CD14-positive monocyte (primary cell): ENCODE results near the gene CALML3. TPM values are rescaled to one million over a fixed set of nuclear protein-coding genes. Genes with fewer than 3 reads are reported as not detected.

ENCODE experiments used
- DNase-seq, 3 donors: peaks; one replicate each; pipeline ENCODE4 v3.0.0-alpha.2; 2011 to 2022
- H2AFZ ChIP-seq: 2 replicates; pipeline ENCODE4 v1.6.0; 2012; ENCODE audit warnings: mild to moderate bottlenecking, low read depth, low read length, inconsistent platforms; ENCODE audit not compliant: insufficient read depth, poor library complexity, severe bottlenecking
- H3K27ac ChIP-seq, 2 donors: 1 replicate in 1 of 2; 2 replicates in 1 of 2; pipeline ENCODE4 v1.5.1; 2012 to 2013; ENCODE audit warnings: low read length in 2 of 2, control low read depth in 1 of 2, inconsistent platforms in 1 of 2, low read depth in 1 of 2, mild to moderate bottlenecking in 1 of 2
- H3K27me3 ChIP-seq, 2 donors: one replicate each; pipeline versions ENCODE4 v1.6.0 to v1.6.1; 2011 to 2013; ENCODE audit warnings: low read length in 2 of 2; ENCODE audit not compliant: control insufficient read depth in 2 of 2, insufficient read depth in 2 of 2
- H3K36me3 ChIP-seq, 2 donors: replicated peaks in 1 of 2; 1 replicate in 1 of 2; 2 replicates in 1 of 2; pipeline versions ENCODE4 v1.5.1 to v1.6.1; 2012 to 2013; ENCODE audit warnings: low read length in 2 of 2, control low read depth in 1 of 2, inconsistent platforms in 1 of 2, mild to moderate bottlenecking in 1 of 2; ENCODE audit not compliant: insufficient read depth in 2 of 2, control insufficient read depth in 1 of 2
- H3K4me1 ChIP-seq, 2 donors: 1 replicate in 1 of 2; 2 replicates in 1 of 2; pipeline versions ENCODE4 v1.5.1 to v1.6.1; 2012 to 2013; ENCODE audit warnings: low read length in 2 of 2, control low read depth in 1 of 2, inconsistent platforms in 1 of 2, mild to moderate bottlenecking in 1 of 2, moderate library complexity in 1 of 2; ENCODE audit not compliant: insufficient read depth in 2 of 2, control insufficient read depth in 1 of 2
- H3K4me2 ChIP-seq: replicated peaks from 2 replicates; pipeline ENCODE3; 2012; ENCODE audit warnings: low read length, moderate library complexity, mild to moderate bottlenecking; ENCODE audit not compliant: poor library complexity, severe bottlenecking; ENCODE audit errors: extremely low read depth
- H3K4me3 ChIP-seq, 3 experiments: fragments of 200-600 bp in 1 of 3; sonication (generic) in 1 of 3; replicated peaks in 1 of 3; 1 replicate in 2 of 3; 2 replicates in 1 of 3; pipeline ENCODE4 v1.5.1; 2011 to 2013; ENCODE audit warnings: low read length in 3 of 3, mild to moderate bottlenecking in 3 of 3, control low read depth in 2 of 3, low read depth in 2 of 3, inconsistent platforms in 1 of 3, moderate library complexity in 1 of 3
- H3K79me2 ChIP-seq: 2 replicates; pipeline ENCODE4 v1.6.0; 2012; ENCODE audit warnings: mild to moderate bottlenecking, control low read depth, inconsistent platforms, low read length, moderate library complexity; ENCODE audit not compliant: insufficient read depth
- H3K9ac ChIP-seq: 2 replicates; pipeline ENCODE4 v1.6.0; 2017; ENCODE audit warnings: low read length, mild to moderate bottlenecking; ENCODE audit not compliant: insufficient read depth, poor library complexity, severe bottlenecking
- H3K9me3 ChIP-seq, 2 donors: replicated peaks in 1 of 2; 1 replicate in 1 of 2; 2 replicates in 1 of 2; pipeline versions ENCODE4 v1.5.1 to v1.6.1; 2012 to 2013; ENCODE audit warnings: low read length in 2 of 2, control low read depth in 1 of 2; ENCODE audit not compliant: control insufficient read depth in 1 of 2, insufficient read depth in 1 of 2
- H4K20me1 ChIP-seq: 2 replicates; pipeline ENCODE4 v1.6.0; 2012; ENCODE audit warnings: mild to moderate bottlenecking, low read length, control low read depth, moderate library complexity; ENCODE audit not compliant: insufficient read depth
- H3K27ac Mint-ChIP-seq, 7 donors: one replicate each; pipeline ENCODE4 v1.8.0; 2020; ENCODE audit warnings: mild to moderate bottlenecking in 7 of 7, mixed read lengths in 7 of 7, moderate library complexity in 6 of 7, inconsistent platforms in 2 of 7
- H3K27me3 Mint-ChIP-seq, 3 donors: one replicate each; pipeline ENCODE4 v1.8.0; 2021 to 2022; ENCODE audit warnings: low read depth in 3 of 3, mild to moderate bottlenecking in 3 of 3, mixed read lengths in 3 of 3, moderate library complexity in 3 of 3, inconsistent platforms in 1 of 3
- H3K36me3 Mint-ChIP-seq, 2 donors: one replicate each; pipeline ENCODE4 v1.8.0; 2020; ENCODE audit warnings: mixed read lengths in 2 of 2, inconsistent platforms in 1 of 2, mild to moderate bottlenecking in 1 of 2
- H3K4me1 Mint-ChIP-seq: one replicate; pipeline ENCODE4 v1.8.0; 2020; ENCODE audit warnings: mild to moderate bottlenecking, mixed read lengths
- H3K4me3 Mint-ChIP-seq, 2 donors: one replicate each; pipeline ENCODE4 v1.8.0; 2020; ENCODE audit warnings: mild to moderate bottlenecking in 2 of 2, mixed read lengths in 2 of 2, moderate library complexity in 1 of 2
- H3K9me3 Mint-ChIP-seq, 7 donors: one replicate each; pipeline ENCODE4 v1.8.0; 2020 to 2022; ENCODE audit warnings: mixed read lengths in 7 of 7, mild to moderate bottlenecking in 6 of 7, moderate library complexity in 6 of 7, inconsistent platforms in 2 of 7
- CTCF ChIP-seq: fragments of 200-600 bp; IDR thresholded peaks from one replicate; pipeline ENCODE4 v1.8.0; 2022; ENCODE audit warnings: antibody characterized with exemption, mild to moderate bottlenecking
- WGBS: methylation state at CpG from one replicate; pipeline ENCODE4 v1.1.5; 2013; ENCODE audit warnings: missing lambda C conversion rate; ENCODE audit not compliant: insufficient coverage; 5-methylcytosine and 5-hydroxymethylcytosine counted together
- intact Hi-C, 2 donors: fragments of 100-400 bp; cut with micrococcal nuclease; formaldehyde crosslinking; loops; one replicate each; pipeline versions ENCODE4 v1.15.0 to v1.15.1; 2023
- polyA plus RNA-seq, 3 donors: library from polyadenylated mRNA; depleted of rRNA in 1 of 3; unstranded in 2 of 3; stranded (reverse) in 1 of 3; fragments of 300-500 nt in 2 of 3; fragments of >200 nt in 1 of 3; fragmentation: Illumina TruSeq in 2 of 3; gene quantifications; 1 replicate in 2 of 3; 2 replicates in 1 of 3; pipeline ENCODE4 v1.2.3, GENCODE V29; 2012 to 2021

The CALML3 gene
- polyA plus RNA-seq, 3 donors = not detected

GRCh38 chr10:5490032-5490431, 34.7 kb upstream of the CALML3 start:
- H3K4me2 ChIP-seq = no peak overlapping the region
- H3K9ac ChIP-seq = no peak overlapping the region
- H3K9me3 ChIP-seq = peaks cover 0 to 15% of the 10 kb centered on the region in 2 donors
- H3K4me3 Mint-ChIP-seq = no peak overlapping the region
- TF ChIP-seq CTCF = no peak
- no CpG with 5 or more reads among the region's 4 CpGs for WGBS
- no peaks in the 10 kb centered on the region for H3K4me1 ChIP-seq
- no peak overlapping the region for H2AFZ ChIP-seq
- H3K36me3 ChIP-seq = no peaks in the 10 kb centered on the region
- intact Hi-C loops = no loop called here
- no peaks in the 10 kb centered on the region for H3K27me3 ChIP-seq
- no peak overlapping the region for H3K4me3 ChIP-seq
- no peak overlapping the region for H3K27ac Mint-ChIP-seq
- no peaks in the 10 kb centered on the region for H3K36me3 Mint-ChIP-seq
- peaks cover 4 to 14% (median 9%) of the 10 kb centered on the region in 7 donors for H3K9me3 Mint-ChIP-seq
- no peak overlapping the region for H3K27ac ChIP-seq
- DNase-seq = no peak
- peaks cover 0 to 2% (median 1%) of the 10 kb centered on the region in 3 donors for H3K27me3 Mint-ChIP-seq
- H3K4me1 Mint-ChIP-seq = peaks cover 2% of the 10 kb centered on the region
- H3K79me2 ChIP-seq = no peaks in the 10 kb centered on the region
- H4K20me1 ChIP-seq = no peaks in the 10 kb centered on the region

DNA sequence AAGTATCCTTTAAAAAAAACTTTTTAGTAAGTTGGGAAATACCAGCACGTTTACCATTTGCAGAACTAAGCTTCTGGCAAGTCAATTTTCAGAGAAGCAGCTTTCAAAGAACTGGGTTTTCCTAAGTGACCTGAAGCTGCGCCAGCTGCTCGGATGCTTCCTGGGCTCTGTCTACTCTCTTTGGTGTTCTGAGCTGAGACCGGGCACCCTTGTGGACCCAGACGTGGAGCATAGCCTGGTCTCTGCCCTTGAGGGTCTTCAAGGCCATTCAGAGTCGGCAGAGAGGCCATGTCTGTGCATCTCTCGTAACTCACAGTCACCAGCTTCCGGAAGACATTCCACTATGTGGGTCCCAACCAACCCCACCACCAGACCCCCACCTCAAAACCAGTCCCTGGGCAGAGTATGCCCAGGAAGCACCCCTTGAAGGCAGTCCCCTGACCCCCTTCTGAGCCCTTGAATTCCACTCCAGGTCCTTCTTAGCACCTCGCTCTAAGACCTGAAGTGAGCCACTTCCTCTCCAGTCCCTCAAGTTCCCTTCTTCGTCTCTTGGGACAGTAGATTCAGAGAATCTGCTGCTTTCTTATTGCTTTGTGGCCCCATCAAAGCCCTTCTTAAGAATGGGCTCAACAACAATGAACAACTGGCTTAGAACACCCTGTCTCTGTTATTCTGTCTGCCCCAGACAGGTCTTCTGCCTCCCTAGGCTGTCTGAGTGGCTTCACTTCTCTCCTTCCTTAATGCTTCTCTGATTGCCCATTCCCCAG, 33.9 kb upstream of the CALML3 start:
- 77% methylated on average over 8 of the region's 10 CpGs for WGBS

More for the DNA sequence above, 33.9 kb upstream of the CALML3 start:
- H3K9me3 ChIP-seq = peaks cover 0 to 15% of the 10 kb centered on the region in 2 donors
- DNase-seq = no peak
- TF ChIP-seq CTCF = no peak
- intact Hi-C loops = no loop called here
- Mint-ChIP-seq H3K36me3 (no peaks in the 10 kb centered on the region), H3K27ac (no peak overlapping the region), H3K9me3 (peaks cover 4 to 14% (median 8%) of the 10 kb centered on the region in 7 donors), H3K4me3 (no peak overlapping the region), H3K27me3 (peaks cover 0 to 1% (median 0%) of the 10 kb centered on the region in 3 donors), H3K4me1 (peaks cover 2% of the 10 kb centered on the region)
- H3K27ac ChIP-seq = no peak overlapping the region
- H4K20me1 ChIP-seq = no peaks in the 10 kb centered on the region
- no peak overlapping the region for H3K4me3 ChIP-seq
- no peaks in the 10 kb centered on the region for H3K27me3 ChIP-seq
- H3K79me2 ChIP-seq = no peaks in the 10 kb centered on the region
- H3K4me1 ChIP-seq = no peaks in the 10 kb centered on the region
- no peak overlapping the region for H2AFZ ChIP-seq
- no peak overlapping the region for H3K4me2 ChIP-seq
- H3K36me3 ChIP-seq = no peaks in the 10 kb centered on the region
- H3K9ac ChIP-seq = no peak overlapping the region
